Right ventricle myocardium superior (tissue), 1 donor: ENCODE measurements around the gene TCF7L2. TPM values are rescaled to one million over a fixed set of nuclear protein-coding genes. Genes with fewer than 3 reads are reported as not detected.

Experiments
- ATAC-seq: fragments of 200-7000 bp; cut with Tn5 transposase; one replicate; pipeline ENCODE4 v1.9.1; 2020; ENCODE audit warnings: mild to moderate bottlenecking; ENCODE audit not compliant: poor library complexity
- DNase-seq: peaks from one replicate; pipeline ENCODE4 v3.0.0-alpha.2; 2020
- intact Hi-C: fragments of 100-400 bp; cut with DNase I; formaldehyde crosslinking; loops from one replicate; pipeline ENCODE4 v1.11.2; 2022
- total RNA-seq: library from RNA; stranded (reverse); fragmentation: NEBNext Ultra II Directional; extraction: Animal tissue kit (Norgen Biotek cat#: 25700); gene quantifications from one replicate; pipeline ENCODE4 v1.2.1, GENCODE V29; 2021
- donor health status: DM: no; HTN: yes; CAD: no; lungs with severe emphysema.

The TCF7L2 gene
- total RNA-seq, 1 donor from 2014 or later, result 9.4 TPM

DNA sequence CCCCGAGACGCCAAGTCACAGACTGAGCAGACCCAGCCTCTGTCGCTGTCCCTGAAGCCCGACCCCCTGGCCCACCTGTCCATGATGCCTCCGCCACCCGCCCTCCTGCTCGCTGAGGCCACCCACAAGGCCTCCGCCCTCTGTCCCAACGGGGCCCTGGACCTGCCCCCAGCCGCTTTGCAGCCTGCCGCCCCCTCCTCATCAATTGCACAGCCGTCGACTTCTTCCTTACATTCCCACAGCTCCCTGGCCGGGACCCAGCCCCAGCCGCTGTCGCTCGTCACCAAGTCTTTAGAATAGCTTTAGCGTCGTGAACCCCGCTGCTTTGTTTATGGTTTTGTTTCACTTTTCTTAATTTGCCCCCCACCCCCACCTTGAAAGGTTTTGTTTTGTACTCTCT, 215.6 kb downstream of the TCF7L2 start:
- ATAC-seq (no peak), DNase-seq (no peak)
- intact Hi-C loops, result no loop called here

DNA sequence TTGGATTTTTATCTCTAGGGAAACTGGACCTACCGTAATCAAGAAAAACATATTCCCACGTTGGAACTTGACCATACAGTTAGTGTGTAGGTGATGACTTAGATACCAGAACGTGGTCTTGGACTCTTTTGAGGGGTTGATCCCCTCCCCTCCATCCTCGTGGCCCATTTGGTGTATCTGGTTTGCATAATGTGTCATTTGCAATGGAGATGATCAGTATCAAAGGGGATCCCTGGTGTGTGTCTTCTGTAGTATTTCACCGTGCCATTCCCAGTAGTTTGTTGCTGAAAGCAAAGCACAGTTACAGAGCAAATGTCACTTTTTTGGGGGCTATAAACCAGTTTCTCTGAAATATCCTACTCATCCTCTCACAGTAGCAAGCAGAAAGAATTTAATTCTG, 217.7 kb downstream of the TCF7L2 start:
- intact Hi-C loops, result no loop called here
- no peak for ATAC-seq
- DNase-seq, result no peak

DNA sequence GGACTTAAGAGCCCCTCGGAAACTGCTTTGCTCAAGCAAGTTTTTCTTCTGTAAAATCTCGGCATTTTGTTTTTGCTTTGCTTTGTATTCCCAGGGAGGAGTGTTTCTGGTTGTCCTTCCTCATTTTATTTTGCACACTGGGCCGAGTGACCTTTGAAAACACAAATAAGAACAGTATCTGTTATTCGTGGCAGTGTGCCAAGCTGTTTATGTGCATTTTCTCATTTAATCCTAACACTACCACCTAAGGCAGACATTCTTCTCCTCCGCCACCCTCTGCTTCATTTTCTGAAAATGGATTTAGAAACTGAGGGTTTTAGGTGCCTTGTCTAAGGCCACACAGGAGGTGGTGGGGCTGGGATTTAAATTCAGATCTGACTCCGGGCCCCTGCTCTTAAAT, 218.5 kb downstream of the TCF7L2 start:
- intact Hi-C loops, result no loop called here
- ATAC-seq, result no peak
- DNase-seq, result no peak

DNA sequence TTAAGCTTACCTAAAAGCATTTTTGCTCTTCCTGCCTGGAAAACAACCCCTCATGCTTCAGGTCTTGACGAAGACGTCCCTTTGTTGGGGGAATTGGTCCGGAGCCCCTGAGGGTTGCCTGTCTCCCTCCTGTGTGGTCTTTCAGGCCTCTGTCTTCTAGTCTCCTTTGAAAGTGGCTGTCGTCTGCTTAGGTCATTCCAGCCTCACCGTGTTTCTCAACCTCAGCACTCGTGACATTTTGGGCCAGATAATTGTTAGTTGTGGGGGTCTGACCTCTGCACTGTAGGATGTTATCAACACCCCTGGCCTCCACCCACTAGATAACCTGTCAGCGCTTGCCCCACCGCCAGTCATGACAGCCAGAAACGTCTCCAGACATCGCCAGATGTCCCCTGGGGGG, 219.1 kb downstream of the TCF7L2 start:
- intact Hi-C loops, result no loop called here
- no peak for DNase-seq
- no peak for ATAC-seq

DNA sequence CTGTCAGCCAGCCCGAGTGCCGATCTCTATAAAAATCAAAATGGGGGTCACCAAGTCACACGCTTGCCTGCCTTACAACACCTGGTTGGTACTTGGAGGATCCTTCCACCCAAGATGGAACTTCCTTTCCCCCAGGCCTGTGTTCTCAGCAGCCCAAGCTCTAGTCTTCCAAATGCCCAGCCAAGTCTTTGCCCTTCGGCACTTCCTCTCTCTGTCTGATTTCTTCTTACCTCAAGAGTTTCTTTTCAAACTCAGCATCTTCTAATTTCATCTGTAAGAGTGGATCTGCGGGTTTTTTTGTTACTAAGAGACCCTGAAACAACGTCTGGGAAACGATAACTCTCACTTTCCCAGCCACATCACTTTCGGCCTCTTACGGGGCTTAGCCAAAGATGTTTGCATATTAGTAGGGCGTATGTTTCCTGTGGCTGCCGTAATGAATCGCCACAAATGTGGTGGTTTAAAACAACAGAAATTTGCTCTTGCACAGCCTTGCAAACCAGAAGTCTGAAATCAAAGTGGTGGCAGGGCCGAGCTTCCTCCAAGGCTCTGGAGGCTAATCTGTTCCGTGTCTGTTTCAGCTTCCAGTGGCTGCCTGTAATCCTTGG, 219.9 kb downstream of the TCF7L2 start:
- intact Hi-C loops, result no loop called here
- ATAC-seq, result no peak
- DNase-seq, result no peak

DNA sequence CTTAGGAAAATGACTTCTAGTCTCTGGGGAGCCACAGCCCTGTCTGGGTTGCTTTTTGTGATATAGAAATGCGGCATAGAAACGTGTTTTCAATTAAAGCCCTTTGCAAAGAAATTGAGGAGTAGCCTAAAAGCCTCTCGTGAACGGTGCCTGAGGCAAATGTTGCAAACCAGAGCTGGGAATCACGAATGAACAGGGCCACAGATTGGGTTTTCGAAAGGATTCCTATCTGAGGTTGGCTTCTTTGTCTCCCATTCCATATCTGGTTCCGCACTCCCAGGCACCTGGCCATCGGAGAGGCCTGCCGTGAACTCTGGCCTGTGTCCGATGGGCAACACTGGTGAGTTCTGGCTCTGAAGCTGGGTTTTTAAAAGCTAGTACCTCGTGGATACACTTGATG, 221.6 kb downstream of the TCF7L2 start:
- ATAC-seq (no peak), DNase-seq (no peak)
- intact Hi-C loops, result no loop called here

DNA sequence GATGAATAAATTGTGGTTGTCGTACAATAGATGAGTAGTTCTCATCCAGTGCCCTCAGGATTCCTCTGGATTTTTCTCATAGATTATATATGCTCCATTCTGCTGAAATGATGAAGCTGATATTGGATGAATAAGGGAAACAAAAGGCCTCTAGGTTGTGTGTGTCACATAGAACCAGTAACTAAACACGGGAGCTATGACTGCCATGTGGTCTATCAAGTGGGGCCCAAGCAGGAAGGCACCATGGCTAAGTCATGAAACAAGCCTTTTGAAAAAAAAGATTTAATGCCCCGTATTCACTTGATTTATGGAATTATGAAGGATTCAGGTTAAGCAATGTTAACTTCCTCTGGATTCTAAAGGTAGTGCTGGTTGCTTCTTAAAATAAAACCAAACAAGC, 225.1 kb downstream of the TCF7L2 start:
- intact Hi-C loops, result no loop called here
- ATAC-seq, result no peak
- no peak for DNase-seq

DNA sequence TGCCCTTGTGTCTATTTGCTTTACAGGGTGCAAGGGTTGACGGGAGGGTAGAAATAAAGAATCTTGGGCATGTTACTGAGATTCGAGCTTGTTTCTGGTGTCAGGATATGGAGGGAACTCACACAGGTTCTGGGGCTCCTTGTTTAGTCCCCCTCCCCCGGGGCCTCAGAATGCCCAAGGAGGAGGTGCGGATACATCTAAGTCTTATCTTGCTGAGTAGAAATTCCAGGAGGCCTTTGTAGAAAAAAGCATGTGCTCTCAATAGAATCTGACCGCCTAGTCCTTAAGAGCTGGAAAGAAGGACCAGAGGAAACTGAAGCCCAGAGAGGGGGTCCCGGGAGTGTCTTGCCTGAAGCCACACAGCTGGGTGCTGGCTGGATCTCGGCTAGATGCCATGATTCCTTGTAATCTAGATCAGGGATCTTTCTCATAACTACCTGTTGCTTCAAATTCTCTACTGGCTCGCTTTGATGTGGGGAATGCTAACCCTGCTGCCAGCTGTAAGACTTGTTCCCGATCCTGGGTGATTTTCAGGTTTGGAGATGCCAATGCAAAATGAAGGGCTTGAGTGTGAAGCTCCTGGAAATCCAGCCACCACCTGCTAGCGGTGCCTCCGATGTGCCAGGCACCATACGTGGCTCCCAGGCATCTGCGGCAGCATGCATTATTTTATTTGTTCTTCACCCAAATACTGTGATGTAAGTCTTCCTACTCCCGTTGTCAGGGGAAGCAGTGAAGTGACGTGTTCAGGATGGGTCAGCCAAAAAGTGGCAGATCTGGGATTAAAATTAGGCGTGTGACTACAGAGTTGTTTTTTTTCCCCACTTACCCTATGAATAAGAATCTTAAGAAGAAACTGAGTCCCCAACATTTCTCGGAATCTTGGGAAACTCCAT, 226.0 kb downstream of the TCF7L2 start:
- intact Hi-C loops, result no loop called here
- DNase-seq, result no peak
- ATAC-seq, result peak; percentile 47

DNA sequence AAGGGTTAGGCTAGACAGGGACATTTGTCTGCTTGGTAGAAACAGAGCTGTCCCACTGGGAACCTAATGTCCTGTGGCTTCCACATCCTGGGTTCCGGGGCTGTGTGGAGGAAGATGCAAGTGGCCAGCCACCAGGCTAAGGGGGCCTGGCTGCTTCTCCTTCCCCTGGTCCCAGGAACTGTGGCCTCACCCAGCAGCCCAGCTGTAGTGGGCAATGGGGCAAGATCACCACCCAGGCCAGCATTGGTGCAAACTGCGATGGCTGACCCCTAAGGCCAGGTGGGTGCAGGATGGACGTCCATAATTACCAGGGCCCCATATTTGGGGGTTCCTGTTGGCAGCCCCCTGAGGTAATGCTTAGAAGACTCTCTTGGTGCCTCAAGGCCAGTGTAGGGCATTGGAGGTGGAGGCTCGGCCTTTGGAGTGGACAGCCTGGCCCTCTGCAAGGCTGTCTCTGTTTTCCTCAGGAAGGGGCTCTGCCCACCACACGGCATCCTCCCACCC, 226.7 kb downstream of the TCF7L2 start:
- intact Hi-C loops, result no loop called here
- DNase-seq (no peak), ATAC-seq (no peak)

DNA sequence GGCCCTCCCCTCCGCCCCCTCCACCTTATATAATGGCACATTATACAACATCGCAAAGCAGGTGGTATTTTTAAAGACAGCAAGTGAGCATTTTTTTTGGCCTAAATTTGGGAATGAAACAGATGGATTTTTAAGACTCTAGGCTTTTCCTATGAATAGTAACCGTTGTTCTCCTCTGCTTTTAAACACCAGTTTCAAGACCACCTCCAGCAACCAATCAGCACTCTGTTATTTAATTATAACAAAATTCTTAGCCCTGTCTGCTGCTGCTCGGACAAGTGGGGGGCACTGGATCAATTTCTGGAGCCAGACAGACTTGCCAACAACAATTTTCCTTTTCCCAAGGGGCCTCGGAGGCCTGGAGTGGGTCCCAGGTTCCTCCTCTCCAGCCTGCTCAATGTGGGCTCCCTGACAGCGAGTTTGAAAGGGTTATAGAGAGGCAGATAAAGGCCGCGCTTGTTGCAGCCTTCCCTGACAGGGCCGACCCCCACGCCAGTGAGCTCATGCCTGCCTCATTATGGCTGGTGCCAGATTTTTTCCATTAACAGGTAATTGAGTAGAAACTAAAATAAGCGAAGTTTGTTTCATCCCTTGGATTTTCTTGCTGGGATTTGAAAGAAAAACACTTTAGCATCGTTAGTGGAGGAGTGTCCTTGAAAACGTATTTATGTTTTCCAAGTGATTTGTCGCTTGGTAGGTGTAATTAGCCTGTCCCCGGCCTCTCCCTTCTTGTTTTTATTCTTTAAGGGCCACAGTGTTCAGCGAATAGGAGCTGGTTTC, 227.3 kb downstream of the TCF7L2 start:
- intact Hi-C loops, result no loop called here
- peak; percentile 63 for ATAC-seq
- peak; percentile 53 for DNase-seq

DNA sequence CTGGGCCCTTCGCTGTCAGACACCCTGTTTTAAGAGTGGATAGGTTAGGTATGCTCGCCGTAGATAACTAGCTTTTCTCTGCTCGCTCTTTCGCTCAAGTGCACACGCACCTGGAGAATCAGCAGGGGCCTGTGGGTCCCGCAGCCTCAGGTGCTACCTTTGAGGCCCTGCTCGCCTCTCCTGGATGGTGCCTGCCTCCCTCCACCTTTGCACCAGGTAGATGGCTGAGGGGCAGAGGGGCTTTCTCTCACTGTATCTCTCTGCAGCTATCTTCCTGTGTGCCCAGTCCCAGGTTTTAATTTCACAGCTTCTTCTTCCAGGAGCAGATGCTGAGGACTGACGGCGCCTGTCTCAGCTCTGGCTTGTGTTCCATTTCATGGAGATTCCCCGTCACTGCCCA, 227.9 kb downstream of the TCF7L2 start:
- no peak for ATAC-seq

DNA sequence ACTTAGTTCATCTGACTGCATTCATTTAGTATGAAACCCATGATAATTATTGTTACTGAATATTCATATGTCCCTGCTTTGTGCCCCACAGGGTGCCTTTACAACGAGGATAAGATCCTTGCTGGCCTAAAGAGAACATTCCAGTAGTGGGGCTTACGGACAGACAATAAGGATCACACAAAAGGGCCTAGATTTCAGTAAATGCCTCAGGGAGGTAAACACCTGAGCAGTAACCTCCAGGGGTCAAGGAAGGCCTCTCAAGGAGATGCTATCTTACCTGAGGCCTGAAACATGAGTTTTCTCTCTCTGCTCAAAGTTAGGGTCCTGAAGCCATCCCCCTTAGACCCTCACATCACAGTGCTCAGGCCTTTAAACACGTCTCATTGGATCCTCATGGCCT, 228.7 kb downstream of the TCF7L2 start:
- DNase-seq, result no peak
- intact Hi-C loops, result no loop called here
- ATAC-seq, result no peak

More for the DNA sequence above, 227.9 kb downstream of the TCF7L2 start:
- no peak for DNase-seq
- intact Hi-C loops, result no loop called here

DNA sequence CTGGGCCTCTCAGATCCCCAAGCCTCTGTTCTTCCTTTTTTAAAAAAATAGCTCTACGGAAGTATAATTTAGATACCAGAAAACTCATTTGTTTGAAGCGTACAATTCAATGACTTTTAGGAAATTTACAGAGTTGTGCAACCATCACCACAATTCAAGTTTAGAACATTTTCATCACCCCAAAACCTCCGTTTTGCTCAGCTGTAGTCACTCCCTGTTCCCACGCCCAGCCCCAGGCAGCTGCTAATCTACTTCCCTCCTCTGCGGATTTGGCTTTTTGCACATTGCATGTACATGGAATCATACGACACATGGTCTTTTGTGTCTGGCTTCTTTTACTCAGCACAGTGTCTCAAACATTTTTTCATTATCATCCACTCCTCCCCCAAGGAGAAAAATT, 229.2 kb downstream of the TCF7L2 start:
- intact Hi-C loops, result no loop called here
- peak; percentile 84 for DNase-seq
- peak; percentile 82 for ATAC-seq

DNA sequence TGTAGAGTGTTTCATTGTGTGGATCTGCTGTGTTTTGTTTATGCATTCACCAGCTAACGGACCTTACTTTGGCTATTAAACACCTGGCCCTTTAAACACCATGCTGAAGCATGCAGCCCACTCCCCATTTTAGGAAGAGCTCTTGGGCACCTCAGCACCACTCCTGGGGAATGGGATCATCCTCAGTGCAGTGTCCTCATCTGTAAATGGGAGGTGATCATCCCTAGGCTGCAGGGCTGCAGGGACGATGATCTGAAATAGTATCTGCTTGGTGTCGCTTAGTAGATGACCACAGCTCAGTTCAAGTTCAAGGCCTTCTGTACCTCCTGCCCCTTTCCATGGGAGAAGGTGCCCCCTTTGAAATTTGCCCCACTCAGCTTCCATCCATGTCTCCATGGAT, 229.9 kb downstream of the TCF7L2 start:
- intact Hi-C loops, result no loop called here
- ATAC-seq (no peak), DNase-seq (no peak)

DNA sequence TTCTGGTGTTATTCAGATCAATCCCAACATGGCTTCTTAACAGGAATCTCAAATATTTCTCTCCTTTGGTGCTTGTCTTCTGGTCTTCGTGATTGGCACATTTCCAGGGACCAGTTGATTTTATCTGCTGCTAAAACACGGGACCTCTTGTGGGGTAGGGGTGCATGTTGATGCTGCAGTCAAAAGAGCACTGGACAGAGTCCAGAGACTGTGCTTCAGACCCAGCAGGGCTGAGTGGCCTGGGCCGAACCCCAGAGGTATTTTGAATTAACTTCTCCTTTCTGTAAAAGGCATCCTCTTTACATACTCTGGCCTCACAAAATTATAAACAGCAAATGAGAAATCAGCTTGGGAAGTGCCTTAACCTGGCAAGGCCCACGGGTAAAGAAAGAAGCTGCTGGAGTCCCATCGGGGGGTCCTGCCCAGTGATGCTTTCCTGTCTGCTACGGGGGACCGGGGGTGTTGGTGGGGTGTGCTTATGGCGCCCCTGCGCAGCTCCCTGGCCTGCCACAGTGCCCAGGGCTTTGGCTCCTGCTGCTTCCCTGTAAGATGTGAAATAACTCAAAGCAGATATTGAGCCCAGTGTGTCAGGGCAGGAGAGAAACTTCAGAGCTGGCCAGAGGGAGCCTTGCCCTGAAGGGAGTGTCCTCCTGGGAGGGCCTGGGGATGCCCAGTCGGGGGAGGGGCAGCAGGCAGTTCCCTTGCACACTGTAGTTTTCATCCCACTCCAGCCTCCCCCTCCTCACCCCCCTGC, 230.5 kb downstream of the TCF7L2 start:
- no peak for DNase-seq
- no peak for ATAC-seq
- intact Hi-C loops, result no loop called here

DNA sequence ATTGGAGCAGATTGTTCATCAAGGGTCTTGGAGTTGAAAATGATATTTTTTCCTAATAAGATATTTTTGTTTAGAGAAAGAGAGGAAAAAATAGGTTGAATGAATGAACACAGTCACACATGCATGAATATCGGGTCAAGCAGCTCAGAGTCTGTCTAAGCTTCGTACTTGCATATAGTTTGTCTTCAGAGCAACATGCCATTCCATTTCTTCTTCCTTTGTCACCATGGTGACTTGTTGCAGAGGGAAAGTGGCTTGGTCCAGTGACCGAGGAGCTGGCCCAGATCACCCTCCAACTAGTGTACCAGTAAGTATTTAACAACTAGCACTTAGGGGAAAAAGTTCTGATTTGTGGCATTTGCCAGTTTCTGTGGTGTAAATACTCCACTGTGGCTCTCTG, 232.1 kb downstream of the TCF7L2 start:
- intact Hi-C loops, result no loop called here
- ATAC-seq (no peak), DNase-seq (no peak)

DNA sequence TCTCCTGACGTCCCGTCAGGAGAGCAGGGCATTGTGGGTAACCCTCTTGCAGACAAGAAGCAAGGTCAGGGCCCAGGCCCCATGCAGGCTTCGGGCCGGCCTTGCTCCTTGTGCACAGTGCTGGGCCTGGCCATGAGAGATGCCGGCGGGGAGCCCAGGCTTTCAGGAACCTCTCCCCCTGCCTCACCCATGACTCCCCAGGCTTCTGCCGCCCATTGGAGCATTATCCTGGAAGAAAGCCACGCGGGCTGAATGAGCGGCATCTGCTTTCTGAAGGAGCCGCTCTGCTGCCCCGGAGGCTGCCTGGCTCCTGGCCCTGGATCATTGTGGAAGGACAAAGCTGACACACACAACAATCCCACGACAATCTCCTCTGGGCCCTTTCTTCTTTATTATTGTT, 233.5 kb downstream of the TCF7L2 start:
- ATAC-seq, result no peak
- intact Hi-C loops, result no loop called here

DNA sequence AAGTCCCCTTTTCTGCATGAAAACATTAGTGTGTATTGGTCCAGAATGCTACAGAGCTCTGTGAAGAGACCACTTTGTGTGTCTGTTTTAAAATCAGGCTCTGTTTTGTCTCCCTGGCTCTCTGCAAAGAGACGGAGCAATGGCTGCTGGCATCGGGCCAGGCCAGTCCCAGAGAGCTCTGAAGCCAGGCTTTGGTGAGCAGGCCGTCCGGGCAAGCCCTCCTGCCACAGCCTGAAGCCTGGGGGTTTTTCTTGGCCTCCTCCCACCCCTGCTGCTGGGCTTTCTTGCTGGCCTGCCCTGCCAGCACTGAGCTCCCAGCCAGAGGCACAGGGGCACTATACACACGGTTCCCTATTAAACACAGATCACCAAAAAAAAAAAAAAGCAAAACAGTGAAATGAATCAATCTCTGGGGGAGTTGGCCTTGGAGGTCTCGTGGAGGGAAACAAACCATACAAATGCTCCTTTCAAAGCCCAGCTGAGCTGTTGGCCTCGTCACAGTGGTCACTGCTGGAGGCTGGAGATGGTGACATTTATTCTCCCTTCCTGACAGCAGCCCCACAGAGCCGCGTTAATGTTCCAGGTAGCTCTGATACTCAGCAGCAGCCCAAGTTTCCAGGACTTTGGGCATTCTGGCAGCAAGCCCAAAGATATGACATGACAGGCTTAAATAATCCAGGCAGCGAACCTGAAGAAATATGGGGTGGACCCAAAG, 237.2 kb downstream of the TCF7L2 start:
- DNase-seq (peak; percentile 88), ATAC-seq (peak; percentile 92)
- intact Hi-C loops, result no loop called here

More for the DNA sequence above, 233.5 kb downstream of the TCF7L2 start:
- DNase-seq, result no peak
